ENCODE data around the gene RABL2B. TPM values are rescaled to one million over a fixed set of nuclear protein-coding genes. Genes with fewer than 3 reads are reported as not detected.

The RABL2B gene
- total RNA-seq, 4 donors from 2014 or later, result 9.5 to 17.7 (median 14.3) TPM

DNA sequence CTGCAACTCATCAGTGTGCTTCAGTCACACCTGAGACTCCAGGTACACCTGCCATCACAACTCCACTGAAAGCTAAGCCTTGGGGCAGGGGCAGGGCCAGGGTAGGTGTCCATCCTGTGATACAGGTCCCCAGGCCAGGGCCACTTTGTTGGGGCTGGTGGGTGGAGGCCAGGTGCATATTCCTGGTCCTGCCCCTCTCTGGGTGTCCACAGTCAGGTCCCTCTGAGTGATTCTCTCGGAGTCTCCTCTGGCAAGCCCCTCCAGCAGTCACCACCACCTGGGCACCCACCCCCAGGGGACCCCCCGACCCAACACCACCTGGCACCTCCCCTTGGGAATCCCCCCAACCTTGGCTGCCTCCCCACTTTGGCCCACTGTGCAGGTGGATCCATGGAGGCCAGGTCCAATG lies 54.9 kb downstream of the RABL2B start:
- TF ChIP-seq, protein P1, sequence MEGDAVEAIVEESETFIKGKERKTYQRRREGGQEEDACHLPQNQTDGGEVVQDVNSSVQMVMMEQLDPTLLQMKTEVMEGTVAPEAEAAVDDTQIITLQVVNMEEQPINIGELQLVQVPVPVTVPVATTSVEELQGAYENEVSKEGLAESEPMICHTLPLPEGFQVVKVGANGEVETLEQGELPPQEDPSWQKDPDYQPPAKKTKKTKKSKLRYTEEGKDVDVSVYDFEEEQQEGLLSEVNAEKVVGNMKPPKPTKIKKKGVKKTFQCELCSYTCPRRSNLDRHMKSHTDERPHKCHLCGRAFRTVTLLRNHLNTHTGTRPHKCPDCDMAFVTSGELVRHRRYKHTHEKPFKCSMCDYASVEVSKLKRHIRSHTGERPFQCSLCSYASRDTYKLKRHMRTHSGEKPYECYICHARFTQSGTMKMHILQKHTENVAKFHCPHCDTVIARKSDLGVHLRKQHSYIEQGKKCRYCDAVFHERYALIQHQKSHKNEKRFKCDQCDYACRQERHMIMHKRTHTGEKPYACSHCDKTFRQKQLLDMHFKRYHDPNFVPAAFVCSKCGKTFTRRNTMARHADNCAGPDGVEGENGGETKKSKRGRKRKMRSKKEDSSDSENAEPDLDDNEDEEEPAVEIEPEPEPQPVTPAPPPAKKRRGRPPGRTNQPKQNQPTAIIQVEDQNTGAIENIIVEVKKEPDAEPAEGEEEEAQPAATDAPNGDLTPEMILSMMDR (IDR thresholded peaks at IDR 0.05), result no peak
- TF ChIP-seq POLR2A (IDR thresholded peaks at IDR 0.05), result no peak
- no peak for DNase-seq (ENCODE audit: low spot score in 2 of 2)
- 79% methylated on average over 2 of the region's 2 CpGs for WGBS, 2 donors
- intact Hi-C loops (cut with DNase I; ENCODE audit: low total_unique reads), result no loop called here
- no peak overlapping the region for H3K4me3 ChIP-seq (ENCODE audit: low read depth, poor library complexity, severe bottlenecking)

DNA sequence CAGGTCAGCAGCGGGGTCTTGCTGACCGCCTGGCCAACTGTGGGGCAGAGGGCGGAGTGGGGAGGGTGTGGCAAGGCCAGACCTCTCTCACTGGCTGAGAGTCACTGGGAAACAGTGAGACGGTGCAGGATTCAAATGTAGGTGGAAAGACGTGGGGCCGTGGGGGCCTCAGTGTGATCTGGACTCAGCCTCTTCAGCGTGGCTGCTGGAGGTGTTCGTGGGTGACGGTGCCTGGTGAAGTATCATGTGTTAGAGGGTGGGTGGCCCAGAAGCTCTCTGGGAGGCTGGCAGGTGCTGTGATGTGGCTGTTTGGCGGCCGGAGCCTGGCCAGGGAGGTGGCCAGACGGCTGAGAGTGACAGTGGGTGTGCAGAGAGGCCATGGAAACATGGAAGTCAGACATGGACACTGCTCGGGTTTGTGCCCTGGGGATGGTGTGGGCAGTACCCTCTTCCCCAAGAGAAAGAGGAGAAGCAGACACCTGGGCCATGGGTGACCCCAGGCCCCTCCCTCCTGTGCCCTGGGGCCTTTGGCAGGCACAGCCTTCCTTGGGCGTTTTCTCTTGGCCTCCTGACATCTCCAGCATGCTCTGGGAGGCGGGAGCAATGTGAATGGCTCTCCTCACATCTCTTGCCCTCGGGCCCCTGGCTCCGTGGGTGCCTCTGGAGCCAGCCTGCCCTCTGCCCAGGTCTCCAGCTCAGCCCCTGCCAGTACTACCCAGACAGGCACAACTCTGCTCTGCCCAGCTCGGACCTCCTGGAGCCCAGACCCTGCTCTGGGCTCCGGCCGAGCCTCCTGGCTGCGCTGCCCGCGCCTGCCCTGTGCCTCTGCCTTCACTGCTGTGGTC lies 55.5 kb downstream of the RABL2B start:
- WGBS, 2 donors, result 75 to 78% methylated on average over 19 to 23 of the region's 23 CpGs
- TF ChIP-seq POLR2A (IDR thresholded peaks at IDR 0.05), result no peak
- TF ChIP-seq, protein P1 (IDR thresholded peaks at IDR 0.05), result no peak
- no peak for DNase-seq (ENCODE audit: low spot score in 2 of 2)

DNA sequence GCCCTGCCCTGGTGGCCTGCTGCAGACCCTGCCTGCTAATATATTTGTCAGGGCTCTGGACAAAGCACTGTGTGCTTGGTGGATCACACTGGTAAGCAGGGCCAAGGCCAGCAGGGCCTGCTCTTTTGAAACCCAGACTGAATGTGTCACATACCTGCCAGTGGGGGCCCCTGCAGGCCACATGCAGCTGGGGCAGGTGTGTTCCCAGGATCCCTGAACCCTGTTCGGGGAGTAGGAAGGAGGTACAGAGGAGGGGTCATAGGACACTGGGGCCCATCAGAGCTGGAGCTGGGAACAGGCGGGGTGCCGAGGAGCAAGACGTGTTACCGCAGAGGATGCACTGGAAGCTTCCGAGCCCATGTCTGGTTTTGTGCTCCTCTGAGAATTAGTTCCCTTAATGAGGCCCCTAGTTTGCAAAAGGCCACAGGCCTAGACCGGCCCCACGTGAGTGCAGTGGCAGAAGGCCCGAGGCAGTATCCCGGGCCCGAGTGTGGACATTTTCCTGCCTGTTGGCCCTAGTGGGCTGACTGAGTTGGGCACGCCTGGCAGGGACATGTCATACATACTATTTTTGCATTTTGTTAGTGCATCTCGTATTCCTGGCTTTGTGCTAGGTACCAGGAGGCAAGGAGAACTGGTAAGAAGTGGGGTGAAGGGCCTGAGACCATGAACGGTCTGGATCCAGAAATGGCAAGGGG lies 56.6 kb downstream of the RABL2B start:
- 90 to 95% methylated on average over 14 of the region's 14 CpGs for WGBS, 2 donors
- no peak for TF ChIP-seq POLR2A (IDR thresholded peaks at IDR 0.05)
- TF ChIP-seq, protein P1 (IDR thresholded peaks at IDR 0.05), result no peak
- DNase-seq (ENCODE audit: low spot score in 2 of 2), result no peak
- intact Hi-C loops (cut with DNase I; ENCODE audit: low total_unique reads), result no loop called here
- H3K4me3 ChIP-seq (ENCODE audit: low read depth, poor library complexity, severe bottlenecking), result no peak overlapping the region

More for the DNA sequence above, 55.5 kb downstream of the RABL2B start:
- no peak overlapping the region for H3K4me3 ChIP-seq (ENCODE audit: low read depth, poor library complexity, severe bottlenecking)
- intact Hi-C loops (cut with DNase I; ENCODE audit: low total_unique reads), result no loop called here

DNA sequence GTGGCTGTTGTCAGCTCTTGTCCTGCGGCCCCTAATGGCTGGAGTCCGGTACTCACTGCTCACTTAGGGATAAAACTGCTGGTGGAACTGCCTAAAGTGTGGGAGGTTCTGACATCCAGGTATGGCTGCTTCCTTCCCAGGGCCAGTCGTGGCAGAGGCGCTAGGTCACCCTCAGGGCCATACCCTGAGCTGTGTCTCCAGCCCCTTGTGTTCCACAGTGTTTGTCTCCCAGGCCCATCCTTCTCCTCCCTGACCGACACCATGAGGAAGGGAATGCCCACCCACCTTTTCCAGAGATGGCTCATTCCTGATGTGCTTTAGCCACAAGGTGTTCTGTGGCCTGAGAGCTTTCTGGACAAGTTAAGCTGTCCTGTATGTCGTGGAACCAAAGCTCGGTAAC lies 57.8 kb downstream of the RABL2B start:
- DNase-seq (ENCODE audit: low spot score in 2 of 2), result no peak
- WGBS, 2 donors, result 88 to 90% methylated on average over 7 of the region's 7 CpGs
- no peak overlapping the region for H3K4me3 ChIP-seq (ENCODE audit: low read depth, poor library complexity, severe bottlenecking)
- intact Hi-C loops (cut with DNase I; ENCODE audit: low total_unique reads), result no loop called here
- no peak for TF ChIP-seq POLR2A (IDR thresholded peaks at IDR 0.05)
- TF ChIP-seq, protein P1 (IDR thresholded peaks at IDR 0.05), result no peak

DNA sequence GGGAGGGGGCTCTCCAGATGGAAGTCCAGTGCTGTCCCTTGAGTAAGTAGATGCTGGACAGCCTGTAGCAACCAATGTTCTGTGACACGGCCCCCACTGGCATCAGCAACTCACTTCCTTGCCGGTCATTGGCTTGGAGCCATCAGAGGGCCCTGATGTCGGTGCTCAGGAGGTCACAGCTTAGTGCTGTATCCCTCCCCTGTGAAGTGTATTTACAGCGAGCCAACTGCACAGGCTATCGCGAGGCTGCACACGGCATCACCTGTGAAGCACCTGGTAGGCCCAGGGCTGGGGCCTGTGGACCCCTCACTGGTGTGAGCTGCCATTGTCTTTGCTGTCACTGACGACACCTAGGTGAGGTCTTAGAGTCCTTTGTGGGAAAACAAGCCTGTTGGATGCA lies 58.8 kb downstream of the RABL2B start:
- no peak overlapping the region for H3K4me3 ChIP-seq (ENCODE audit: low read depth, poor library complexity, severe bottlenecking)
- intact Hi-C loops (cut with DNase I; ENCODE audit: low total_unique reads), result no loop called here
- DNase-seq (ENCODE audit: low spot score in 2 of 2), result no peak
- 83 to 88% methylated on average over 7 of the region's 8 CpGs for WGBS, 2 donors
- TF ChIP-seq POLR2A (IDR thresholded peaks at IDR 0.05), result no peak
- TF ChIP-seq, protein P1 (IDR thresholded peaks at IDR 0.05), result no peak
